ENCODE results near the gene EXOC3L2.

EXOC3L2 gene

DNA sequence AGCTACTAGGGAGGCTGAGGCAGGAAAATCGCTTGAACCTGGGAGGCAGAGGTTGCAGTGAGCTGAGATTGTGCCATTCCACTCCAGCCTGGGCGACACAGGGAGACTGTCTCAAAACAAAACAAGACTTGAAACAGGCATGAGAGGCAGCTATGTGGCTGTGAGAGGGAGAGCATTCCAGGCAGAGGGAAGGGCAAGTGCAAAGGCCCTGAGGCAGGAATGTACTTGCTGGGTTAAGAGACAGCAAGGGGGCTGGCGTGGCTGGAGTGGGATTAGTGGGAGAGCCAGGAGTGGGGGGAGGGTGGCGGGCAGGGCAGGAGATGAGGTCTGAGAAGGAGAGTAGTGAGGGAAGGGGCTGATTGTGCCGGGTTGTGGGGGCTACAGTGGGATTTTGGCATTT lies 21.3 kb downstream of the EXOC3L2 start:
- TF ChIP-seq POLR2AphosphoS5 (IDR thresholded peaks at IDR 0.05; ENCODE audit: low read depth, low read length) (no peak), TAF1 (IDR thresholded peaks at IDR 0.05; ENCODE audit: borderline replicate concordance, insufficient read depth, low read length) (no peak), SIN3A (IDR thresholded peaks at IDR 0.05; ENCODE audit: borderline replicate concordance, insufficient read depth, low read length) (no peak), FOXP2 (optimal IDR thresholded peaks at IDR 0.05; ENCODE audit: borderline replicate concordance, extremely low read depth, extremely low read length, insufficient read depth) (no peak)
- TF ChIP-seq, protein P1, sequence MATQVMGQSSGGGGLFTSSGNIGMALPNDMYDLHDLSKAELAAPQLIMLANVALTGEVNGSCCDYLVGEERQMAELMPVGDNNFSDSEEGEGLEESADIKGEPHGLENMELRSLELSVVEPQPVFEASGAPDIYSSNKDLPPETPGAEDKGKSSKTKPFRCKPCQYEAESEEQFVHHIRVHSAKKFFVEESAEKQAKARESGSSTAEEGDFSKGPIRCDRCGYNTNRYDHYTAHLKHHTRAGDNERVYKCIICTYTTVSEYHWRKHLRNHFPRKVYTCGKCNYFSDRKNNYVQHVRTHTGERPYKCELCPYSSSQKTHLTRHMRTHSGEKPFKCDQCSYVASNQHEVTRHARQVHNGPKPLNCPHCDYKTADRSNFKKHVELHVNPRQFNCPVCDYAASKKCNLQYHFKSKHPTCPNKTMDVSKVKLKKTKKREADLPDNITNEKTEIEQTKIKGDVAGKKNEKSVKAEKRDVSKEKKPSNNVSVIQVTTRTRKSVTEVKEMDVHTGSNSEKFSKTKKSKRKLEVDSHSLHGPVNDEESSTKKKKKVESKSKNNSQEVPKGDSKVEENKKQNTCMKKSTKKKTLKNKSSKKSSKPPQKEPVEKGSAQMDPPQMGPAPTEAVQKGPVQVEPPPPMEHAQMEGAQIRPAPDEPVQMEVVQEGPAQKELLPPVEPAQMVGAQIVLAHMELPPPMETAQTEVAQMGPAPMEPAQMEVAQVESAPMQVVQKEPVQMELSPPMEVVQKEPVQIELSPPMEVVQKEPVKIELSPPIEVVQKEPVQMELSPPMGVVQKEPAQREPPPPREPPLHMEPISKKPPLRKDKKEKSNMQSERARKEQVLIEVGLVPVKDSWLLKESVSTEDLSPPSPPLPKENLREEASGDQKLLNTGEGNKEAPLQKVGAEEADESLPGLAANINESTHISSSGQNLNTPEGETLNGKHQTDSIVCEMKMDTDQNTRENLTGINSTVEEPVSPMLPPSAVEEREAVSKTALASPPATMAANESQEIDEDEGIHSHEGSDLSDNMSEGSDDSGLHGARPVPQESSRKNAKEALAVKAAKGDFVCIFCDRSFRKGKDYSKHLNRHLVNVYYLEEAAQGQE (IDR thresholded peaks at IDR 0.05; ENCODE audit: insufficient read depth in 1 of 2, low read depth in 2 of 2, low read length in 2 of 2): no peak

DNA sequence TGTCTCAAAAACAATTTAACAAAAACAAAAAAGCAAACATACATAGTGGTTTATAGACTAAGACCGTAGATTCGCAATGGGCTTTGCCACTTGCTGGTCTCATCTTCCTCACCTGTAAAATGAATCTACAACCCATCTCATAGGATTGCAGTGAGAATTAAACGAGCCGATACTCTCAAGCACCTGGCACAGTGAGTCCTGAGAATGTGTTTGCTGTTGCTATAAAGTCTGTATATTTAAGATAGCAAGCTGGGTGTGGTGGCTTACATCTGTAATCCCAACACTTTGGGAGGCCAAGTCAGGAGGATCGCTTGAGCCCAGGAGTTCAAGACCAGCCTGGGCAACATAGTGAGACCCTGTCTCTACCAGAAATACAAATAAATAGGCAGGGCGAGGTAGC lies 22.5 kb downstream of the EXOC3L2 start:
- TF ChIP-seq POLR2AphosphoS5 (IDR thresholded peaks at IDR 0.05; ENCODE audit: low read depth, low read length): no peak
- TF ChIP-seq SIN3A (IDR thresholded peaks at IDR 0.05; ENCODE audit: borderline replicate concordance, insufficient read depth, low read length): no peak
- TF ChIP-seq TAF1 (IDR thresholded peaks at IDR 0.05; ENCODE audit: borderline replicate concordance, insufficient read depth, low read length): no peak
- TF ChIP-seq FOXP2 (optimal IDR thresholded peaks at IDR 0.05; ENCODE audit: borderline replicate concordance, extremely low read depth, extremely low read length, insufficient read depth): no peak
- TF ChIP-seq, protein P1 (IDR thresholded peaks at IDR 0.05; ENCODE audit: insufficient read depth in 1 of 2, low read depth in 2 of 2, low read length in 2 of 2): no peak

DNA sequence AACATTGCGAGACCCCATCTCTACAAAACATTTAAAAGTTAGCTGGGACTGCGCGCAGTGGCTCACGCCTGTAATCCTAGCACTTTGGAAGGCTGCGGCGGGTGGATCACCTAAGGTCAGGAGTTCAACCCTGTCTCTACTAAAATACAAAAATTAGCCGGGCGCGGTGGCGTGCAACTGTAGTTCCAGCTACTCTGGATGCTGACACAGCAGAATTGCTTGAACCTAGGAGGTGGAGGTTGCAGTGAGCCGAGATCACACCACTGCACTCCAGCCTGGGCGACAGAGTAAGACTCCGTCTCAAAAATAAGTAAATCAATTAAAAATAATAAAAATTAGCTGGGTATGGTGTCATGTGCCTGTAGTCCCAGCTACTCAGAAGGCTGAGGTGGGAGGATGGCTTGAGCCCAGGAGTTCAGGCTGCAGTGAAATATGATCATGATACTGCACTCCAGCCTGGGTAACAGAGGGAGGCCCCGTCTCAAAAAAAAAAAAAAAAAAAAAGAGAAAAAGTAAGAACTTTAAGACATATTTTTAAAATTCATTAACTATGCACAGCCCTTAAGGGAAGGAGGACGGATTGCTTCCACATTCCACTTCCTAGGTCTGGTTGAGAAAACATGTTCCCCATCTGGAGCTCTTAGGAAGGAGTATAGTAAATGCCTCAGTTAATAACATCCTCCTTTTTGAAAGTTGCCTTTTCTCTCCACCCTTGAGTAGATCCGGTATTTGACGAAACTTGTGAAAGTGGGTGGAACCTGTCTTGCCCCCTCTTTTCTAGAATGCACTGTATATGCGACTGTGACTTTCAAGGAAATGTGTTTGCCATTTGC lies 26.1 kb downstream of the EXOC3L2 start:
- no peak for TF ChIP-seq POLR2AphosphoS5 (IDR thresholded peaks at IDR 0.05; ENCODE audit: low read depth, low read length)
- TF ChIP-seq FOXP2 (optimal IDR thresholded peaks at IDR 0.05; ENCODE audit: borderline replicate concordance, extremely low read depth, extremely low read length, insufficient read depth): no peak
- TF ChIP-seq TAF1 (IDR thresholded peaks at IDR 0.05; ENCODE audit: borderline replicate concordance, insufficient read depth, low read length): no peak
- no peak for TF ChIP-seq SIN3A (IDR thresholded peaks at IDR 0.05; ENCODE audit: borderline replicate concordance, insufficient read depth, low read length)
- TF ChIP-seq, protein P1 (IDR thresholded peaks at IDR 0.05; ENCODE audit: insufficient read depth in 1 of 2, low read depth in 2 of 2, low read length in 2 of 2): no peak

- TF ChIP-seq, protein P1 (IDR thresholded peaks at IDR 0.05; ENCODE audit: insufficient read depth in 1 of 2, low read depth in 2 of 2, low read length in 2 of 2): no peak
- TF ChIP-seq TAF1 (IDR thresholded peaks at IDR 0.05; ENCODE audit: borderline replicate concordance, insufficient read depth, low read length) (no peak), SIN3A (IDR thresholded peaks at IDR 0.05; ENCODE audit: borderline replicate concordance, insufficient read depth, low read length) (no peak), POLR2AphosphoS5 (IDR thresholded peaks at IDR 0.05; ENCODE audit: low read depth, low read length) (no peak), FOXP2 (optimal IDR thresholded peaks at IDR 0.05; ENCODE audit: borderline replicate concordance, extremely low read depth, extremely low read length, insufficient read depth) (no peak)
These were observed 26.8 kb downstream of the EXOC3L2 start for GRCh38 chr19:45218426-45218825.

All from PFSK-1 (cell line).